Thyroid gland (tissue), 4 donors: Measurements from ENCODE around the gene APC2. TPM values are rescaled to one million over a fixed set of nuclear protein-coding genes. Genes with fewer than 3 reads are reported as not detected.

Experiments used
- DNase-seq, 2 donors: peaks; one replicate each; pipeline ENCODE4 v3.0.0-alpha.2; 2019
- H3K27ac ChIP-seq, 3 donors: fragments of 200-600 bp; sonication (generic); 1 replicate in 2 of 3; 2 replicates in 1 of 3; pipeline ENCODE4 v1.5.1; 2016 to 2019; ENCODE audit warnings: mild to moderate bottlenecking in 1 of 3, moderate library complexity in 1 of 3
- H3K27me3 ChIP-seq: fragments of 200-600 bp; sonication (generic); one replicate; pipeline ENCODE4 v1.5.1; 2019
- H3K36me3 ChIP-seq, 2 donors: fragments of 200-600 bp; sonication (generic); one replicate each; pipeline ENCODE4 v1.5.1; 2016 to 2019
- H3K4me1 ChIP-seq, 2 donors: fragments of 200-600 bp; sonication (generic); one replicate each; pipeline ENCODE4 v1.5.1; 2017 to 2019
- H3K4me3 ChIP-seq, 3 donors: fragments of 200-600 bp; sonication (generic); replicated peaks in 1 of 3; 1 replicate in 2 of 3; 2 replicates in 1 of 3; pipeline ENCODE4 v1.5.1; 2016; ENCODE audit warnings: mild to moderate bottlenecking in 1 of 3
- H3K9me3 ChIP-seq: fragments of 200-600 bp; sonication (generic); one replicate; pipeline ENCODE4 v1.5.1; 2017
- POLR2A ChIP-seq, 2 donors: fragments of 450-650 bp; IDR thresholded peaks; one replicate each; pipeline ENCODE4 v1.6.1; 2017; ENCODE audit warnings: antibody characterized with exemption in 2 of 2, mild to moderate bottlenecking in 2 of 2, moderate library complexity in 1 of 2
- WGBS, 2 donors: methylation state at CpG; one replicate each; pipeline ENCODE4 v1.1.5; 2017; 5-methylcytosine and 5-hydroxymethylcytosine counted together
- intact Hi-C: fragments of 100-400 bp; cut with DNase I; formaldehyde crosslinking; loops from one replicate; pipeline ENCODE4 v1.15.1; 2023
- total RNA-seq, 4 donors: library from RNA; depleted of rRNA; stranded (reverse); fragments of >200 nt; gene quantifications; one replicate each; pipeline ENCODE4 v1.2.3, GENCODE V29; 2016
- TF ChIP-seq, protein P1 (sequence below), 6 experiments: fragments of 200-600 bp in 3 of 6; fragments of 450-650 bp in 3 of 6; sonication (generic) in 3 of 6; IDR thresholded peaks; one replicate each; pipeline ENCODE4 v1.5.1; 2016 to 2019; ENCODE audit warnings: antibody characterized with exemption in 6 of 6, mild to moderate bottlenecking in 2 of 6, inconsistent platforms in 1 of 6, moderate library complexity in 1 of 6

Gene APC2
- total RNA-seq, 4 donors from 2014 or later = under 0.01 to 0.20 (median 0.08) TPM; not detected in 1

DNA sequence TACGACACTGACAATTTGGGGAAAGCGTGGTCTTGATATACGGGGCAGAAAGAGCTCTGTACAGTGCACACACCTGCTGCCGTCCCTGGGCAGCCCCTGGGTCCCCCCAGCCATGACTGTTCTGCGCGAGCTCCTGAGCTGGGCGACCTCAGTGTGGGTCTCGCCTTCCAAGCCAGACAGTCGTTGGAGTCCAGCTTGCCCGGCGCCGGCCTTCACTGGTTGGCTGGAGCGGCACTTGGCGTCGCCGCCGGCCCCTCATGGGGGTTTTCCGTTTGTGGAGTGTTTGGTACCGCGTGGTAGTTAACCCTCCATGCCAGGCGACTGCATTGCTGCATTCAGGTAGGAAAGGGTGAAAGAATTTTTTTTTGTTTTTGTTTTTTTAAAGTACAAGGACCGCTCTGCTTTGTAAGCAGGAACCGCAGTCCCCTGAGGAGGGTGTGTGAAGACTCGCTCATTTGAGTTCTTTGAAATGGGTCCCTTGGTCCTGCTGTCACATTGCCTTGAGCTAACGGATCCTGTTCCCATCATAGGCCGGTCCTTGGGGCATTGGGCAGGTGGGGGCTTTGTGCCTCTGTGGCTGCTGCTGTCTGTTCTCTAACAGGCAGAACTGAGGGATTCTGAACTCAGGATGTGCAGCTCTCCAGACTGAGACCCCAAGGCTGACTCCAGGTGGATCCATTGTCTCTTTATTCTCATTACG, 22.6 kb upstream of the APC2 start:
- no peak for DNase-seq
- peaks cover 58 to 63% of the 10 kb centered on the region in 2 donors for H3K36me3 ChIP-seq
- no peaks in the 10 kb centered on the region for H3K27me3 ChIP-seq
- no peak for TF ChIP-seq POLR2A (IDR thresholded peaks at IDR 0.05)
- TF ChIP-seq, protein P1, sequence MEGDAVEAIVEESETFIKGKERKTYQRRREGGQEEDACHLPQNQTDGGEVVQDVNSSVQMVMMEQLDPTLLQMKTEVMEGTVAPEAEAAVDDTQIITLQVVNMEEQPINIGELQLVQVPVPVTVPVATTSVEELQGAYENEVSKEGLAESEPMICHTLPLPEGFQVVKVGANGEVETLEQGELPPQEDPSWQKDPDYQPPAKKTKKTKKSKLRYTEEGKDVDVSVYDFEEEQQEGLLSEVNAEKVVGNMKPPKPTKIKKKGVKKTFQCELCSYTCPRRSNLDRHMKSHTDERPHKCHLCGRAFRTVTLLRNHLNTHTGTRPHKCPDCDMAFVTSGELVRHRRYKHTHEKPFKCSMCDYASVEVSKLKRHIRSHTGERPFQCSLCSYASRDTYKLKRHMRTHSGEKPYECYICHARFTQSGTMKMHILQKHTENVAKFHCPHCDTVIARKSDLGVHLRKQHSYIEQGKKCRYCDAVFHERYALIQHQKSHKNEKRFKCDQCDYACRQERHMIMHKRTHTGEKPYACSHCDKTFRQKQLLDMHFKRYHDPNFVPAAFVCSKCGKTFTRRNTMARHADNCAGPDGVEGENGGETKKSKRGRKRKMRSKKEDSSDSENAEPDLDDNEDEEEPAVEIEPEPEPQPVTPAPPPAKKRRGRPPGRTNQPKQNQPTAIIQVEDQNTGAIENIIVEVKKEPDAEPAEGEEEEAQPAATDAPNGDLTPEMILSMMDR (IDR thresholded peaks at IDR 0.05) = no peak
- no peaks in the 10 kb centered on the region for H3K9me3 ChIP-seq
- no peak overlapping the region for H3K4me3 ChIP-seq
- intact Hi-C loops = no loop called here
- no peak overlapping the region for H3K27ac ChIP-seq
- H3K4me1 ChIP-seq = no peaks in the 10 kb centered on the region
- 90% methylated on average over 21 to 27 of the region's 27 CpGs for WGBS, 2 donors

DNA sequence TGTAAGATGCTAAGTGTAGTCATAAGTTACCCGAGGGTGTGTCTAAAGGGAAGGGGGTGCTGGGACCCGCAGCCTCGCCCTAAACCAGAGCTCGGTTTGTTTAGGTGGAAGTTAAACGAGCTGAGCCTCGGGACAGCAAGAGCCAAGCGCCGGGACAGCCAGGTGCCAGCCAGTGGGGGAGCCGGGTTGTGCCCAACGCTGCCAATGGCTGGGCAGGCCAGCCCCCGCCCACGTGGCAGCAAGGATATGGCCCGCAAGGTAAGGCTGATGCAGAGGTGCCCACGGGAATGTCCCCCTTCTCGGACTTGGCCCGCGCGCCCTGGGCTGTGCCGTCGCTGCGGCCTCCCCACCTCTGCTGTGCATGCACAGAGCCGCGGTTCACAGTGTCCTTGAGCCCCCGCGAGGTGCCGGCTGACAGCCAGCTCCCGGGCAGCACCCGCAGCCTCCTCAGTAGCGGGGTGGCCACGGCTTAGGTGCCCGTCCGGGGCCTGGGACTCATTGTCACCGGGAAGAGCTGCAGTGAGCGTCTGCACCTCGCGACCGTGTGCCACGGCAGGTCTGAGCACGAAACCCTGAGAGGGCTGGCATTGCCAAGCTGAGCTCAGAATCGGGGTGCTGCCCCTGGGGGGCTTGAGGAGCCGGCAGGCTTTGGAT, 21.1 kb upstream of the APC2 start:
- no peak for DNase-seq
- H3K27ac ChIP-seq = no peak overlapping the region
- no peaks in the 10 kb centered on the region for H3K9me3 ChIP-seq
- no peaks in the 10 kb centered on the region for H3K4me1 ChIP-seq
- H3K27me3 ChIP-seq = no peaks in the 10 kb centered on the region
- H3K36me3 ChIP-seq = peaks cover 59 to 63% of the 10 kb centered on the region in 2 donors
- no peak for TF ChIP-seq POLR2A (IDR thresholded peaks at IDR 0.05)
- TF ChIP-seq, protein P1 (IDR thresholded peaks at IDR 0.05) = no peak
- intact Hi-C loops = no loop called here
- 88 to 92% methylated on average over 22 of the region's 41 CpGs for WGBS, 2 donors
- H3K4me3 ChIP-seq = no peak overlapping the region

DNA sequence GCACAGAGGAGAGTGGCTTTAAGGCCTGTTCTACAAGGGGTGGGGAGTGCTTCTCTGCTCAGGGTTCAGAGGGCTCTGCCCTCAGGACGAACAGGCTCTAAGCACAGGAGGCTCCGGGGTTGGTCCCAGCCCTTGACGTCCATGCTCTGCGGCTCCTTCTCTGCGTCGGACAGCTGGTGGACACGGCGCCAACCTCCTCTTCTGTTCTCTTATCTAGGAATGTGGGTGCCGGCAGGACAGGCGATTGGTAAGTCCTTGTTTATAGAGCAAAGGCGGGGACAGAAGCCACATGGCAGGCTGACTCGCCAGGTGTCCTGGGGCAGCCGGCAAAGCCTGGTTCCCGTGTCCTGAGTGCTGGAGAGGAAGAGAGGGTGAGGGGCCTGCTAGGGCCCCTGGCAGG, 20.2 kb upstream of the APC2 start:
- Histone ChIP-seq H3K4me3 (no peak overlapping the region), H3K27ac (no peak overlapping the region), H3K36me3 (peaks cover 65 to 67% of the 10 kb centered on the region in 2 donors), H3K27me3 (no peaks in the 10 kb centered on the region), H3K4me1 (no peaks in the 10 kb centered on the region), H3K9me3 (no peaks in the 10 kb centered on the region)
- TF ChIP-seq, protein P1 (IDR thresholded peaks at IDR 0.05) = no peak
- 86 to 88% methylated on average over 10 to 13 of the region's 14 CpGs for WGBS, 2 donors
- no peak for DNase-seq
- intact Hi-C loops = no loop called here

DNA sequence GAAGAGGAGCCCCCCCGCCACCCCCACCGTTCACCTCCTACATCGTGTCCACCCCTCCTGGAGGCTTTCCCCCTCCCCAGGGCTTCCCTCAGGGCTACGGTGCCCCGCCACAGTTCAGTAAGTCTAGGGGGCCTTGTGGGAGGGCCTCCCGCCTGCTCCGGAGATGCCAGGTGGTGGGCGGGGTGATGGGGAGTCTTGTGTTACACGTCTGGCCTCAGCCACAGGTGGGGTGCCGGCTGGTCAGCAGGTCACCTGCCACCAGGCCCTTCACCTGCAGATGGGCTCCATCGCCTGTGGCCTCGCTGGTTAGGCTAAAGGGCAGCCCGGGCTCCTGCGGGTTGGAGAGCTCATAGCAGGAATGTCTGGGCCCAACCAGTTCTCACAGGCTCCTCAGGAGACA, 19.7 kb upstream of the APC2 start:
- no peaks in the 10 kb centered on the region for H3K4me1 ChIP-seq
- intact Hi-C loops = no loop called here
- WGBS, 2 donors = 88 to 91% methylated on average over 8 to 13 of the region's 14 CpGs
- no peaks in the 10 kb centered on the region for H3K27me3 ChIP-seq
- H3K36me3 ChIP-seq = peaks cover 61 to 65% of the 10 kb centered on the region in 2 donors
- no peak for DNase-seq
- no peaks in the 10 kb centered on the region for H3K9me3 ChIP-seq
- no peak overlapping the region for H3K27ac ChIP-seq
- no peak for TF ChIP-seq POLR2A (IDR thresholded peaks at IDR 0.05)
- TF ChIP-seq, protein P1 (IDR thresholded peaks at IDR 0.05) = no peak
- H3K4me3 ChIP-seq = no peak overlapping the region
